GM18502 (cell line): Measurements from ENCODE around the gene PRKCH.
"Not testable (repeated sequence)": the region's sequence is repeated elsewhere in the genome, so short reads cannot be mapped to it uniquely, and the experiment has no call there.

ENCODE experiments used
- ATAC-seq: cut with Tn5 transposase; IDR thresholded peaks from one replicate; pipeline ENCODE4 v1.9.1; 2021; ENCODE audit warnings: mild to moderate bottlenecking; ENCODE audit not compliant: unreplicated experiment, poor library complexity

PRKCH gene

DNA sequence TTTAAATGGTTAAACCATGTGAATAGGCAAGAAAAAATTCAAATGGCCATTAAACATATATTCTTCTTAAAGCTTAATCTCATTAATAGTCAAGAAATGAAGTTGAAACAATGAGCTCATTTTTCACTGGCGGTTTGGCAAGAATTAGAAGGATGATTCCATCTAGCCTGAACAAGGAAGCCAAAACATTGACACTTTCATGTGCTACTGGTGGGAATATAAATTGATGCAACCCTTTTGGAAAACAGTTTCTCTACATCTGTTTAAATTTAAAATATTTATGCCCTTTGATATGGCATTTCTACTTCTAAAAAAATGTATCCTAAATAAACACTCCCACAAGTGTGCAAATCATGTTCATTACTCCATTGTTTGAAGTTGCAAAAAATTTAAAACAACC lies 199.2 kb downstream of the PRKCH start:
- no peak for ATAC-seq

DNA sequence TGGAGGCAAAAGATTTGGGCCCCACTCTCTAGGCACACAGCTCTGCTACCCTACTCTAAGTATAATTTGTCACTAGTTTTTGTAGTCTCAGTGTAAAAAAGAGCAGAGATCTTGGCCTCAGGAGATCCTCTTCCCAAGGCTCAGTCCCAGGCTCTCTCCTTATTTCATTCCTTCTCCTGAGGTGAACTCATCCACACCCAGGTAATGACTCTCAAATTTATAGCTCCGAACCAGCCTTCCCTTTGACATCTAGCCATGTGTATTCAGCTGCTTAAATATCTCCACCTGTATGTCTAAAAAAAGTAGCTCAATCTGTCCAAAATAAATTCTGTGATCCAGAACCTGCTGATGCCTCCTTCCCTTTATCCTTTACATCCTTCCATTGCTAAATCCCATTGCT lies 200.4 kb downstream of the PRKCH start:
- no peak for ATAC-seq

- no peak for ATAC-seq
Measured at GRCh38 chr14:61523751-61524150, 202.4 kb downstream of the PRKCH start.

DNA sequence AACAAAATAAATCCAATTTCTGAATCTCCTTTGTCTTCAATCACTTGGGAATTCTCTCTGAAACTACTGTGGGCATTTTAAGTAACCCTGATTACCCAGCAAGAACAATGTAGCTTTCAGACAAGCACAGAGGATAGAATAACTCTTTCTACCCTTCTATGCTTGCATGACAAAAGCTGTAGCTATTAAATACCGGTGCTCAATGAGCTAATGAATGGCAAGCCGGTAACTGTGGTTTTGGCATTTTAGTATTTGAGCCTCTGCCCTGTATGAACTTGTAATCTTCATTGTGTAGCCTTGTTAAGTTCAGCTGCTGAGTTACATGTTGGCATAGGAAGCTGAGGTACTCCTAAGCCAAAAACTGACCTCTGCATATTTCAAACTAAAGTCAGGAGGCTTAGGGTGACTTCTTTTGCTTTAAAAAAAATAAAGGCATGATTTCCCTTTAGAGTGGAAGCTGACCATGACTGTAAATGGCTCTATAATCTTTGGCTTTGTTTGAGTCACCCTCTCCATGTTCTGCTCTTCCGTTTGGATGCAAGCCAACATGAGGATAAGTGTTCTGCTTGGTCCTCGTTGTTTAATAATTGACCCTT lies 202.9 kb downstream of the PRKCH start:
- ATAC-seq, result no peak

DNA sequence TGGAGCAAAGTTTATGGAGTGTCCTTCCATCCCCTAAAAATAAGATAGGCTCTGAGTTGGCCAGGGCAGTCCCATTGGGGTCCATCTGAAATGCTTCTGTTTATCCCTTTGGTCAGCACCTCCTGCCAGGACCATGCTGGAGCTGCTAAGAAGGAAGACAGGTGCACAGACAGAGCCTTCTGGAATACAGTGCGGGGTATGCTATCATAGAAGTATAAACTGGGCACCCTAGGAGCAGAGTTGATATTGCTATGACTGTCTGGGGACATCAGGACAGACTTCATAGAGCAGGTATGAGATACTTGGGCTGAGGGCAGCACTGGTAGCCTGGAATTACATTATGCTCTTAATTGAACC lies 203.5 kb downstream of the PRKCH start:
- ATAC-seq, result no peak

GRCh38 chr14:61525293-61526011 lies 204.1 kb downstream of the PRKCH start:
- ATAC-seq, result peak; percentile 87

DNA sequence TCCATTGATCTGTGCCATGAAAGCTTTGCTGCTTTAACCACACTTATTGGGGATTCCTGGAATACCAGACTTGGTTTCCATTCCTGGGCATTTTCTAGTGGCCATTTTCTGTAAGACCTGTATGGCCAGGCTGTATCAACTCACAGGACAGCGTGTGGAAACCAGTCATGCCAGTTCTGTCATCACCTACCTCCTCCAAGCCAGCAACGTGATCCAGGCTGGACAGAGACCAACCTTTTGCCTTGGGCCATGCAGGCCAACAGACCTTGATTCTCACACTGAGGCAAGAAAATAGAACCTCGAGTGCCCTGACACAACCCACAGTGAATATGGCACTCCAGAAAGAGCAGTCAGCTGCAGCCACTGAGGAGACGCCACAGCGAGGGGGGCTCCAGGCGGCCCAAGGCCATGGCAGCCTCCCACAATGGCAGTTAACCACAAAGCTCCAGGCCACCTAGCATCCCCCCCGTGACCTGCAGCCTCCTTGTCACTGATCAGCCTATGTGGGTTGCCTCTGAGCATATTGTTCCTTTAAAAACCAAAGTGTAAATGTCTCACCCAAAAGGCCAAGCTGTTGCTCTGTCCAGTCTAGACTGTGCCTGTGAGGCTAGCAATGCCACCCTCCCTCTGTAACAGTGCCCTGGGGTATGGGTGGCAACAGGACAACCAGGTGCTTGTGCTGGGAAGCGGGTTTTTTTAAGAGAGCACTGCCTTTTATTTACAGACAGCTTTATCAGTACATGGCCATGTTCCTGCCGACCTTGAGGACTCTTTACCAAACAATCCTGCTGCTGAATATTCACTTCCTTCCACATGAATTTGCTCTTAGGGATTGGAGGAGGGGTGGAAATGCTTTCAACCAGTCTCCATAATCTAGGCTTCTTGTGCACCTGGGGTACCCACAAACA lies 205.3 kb downstream of the PRKCH start:
- ATAC-seq, result no peak

DNA sequence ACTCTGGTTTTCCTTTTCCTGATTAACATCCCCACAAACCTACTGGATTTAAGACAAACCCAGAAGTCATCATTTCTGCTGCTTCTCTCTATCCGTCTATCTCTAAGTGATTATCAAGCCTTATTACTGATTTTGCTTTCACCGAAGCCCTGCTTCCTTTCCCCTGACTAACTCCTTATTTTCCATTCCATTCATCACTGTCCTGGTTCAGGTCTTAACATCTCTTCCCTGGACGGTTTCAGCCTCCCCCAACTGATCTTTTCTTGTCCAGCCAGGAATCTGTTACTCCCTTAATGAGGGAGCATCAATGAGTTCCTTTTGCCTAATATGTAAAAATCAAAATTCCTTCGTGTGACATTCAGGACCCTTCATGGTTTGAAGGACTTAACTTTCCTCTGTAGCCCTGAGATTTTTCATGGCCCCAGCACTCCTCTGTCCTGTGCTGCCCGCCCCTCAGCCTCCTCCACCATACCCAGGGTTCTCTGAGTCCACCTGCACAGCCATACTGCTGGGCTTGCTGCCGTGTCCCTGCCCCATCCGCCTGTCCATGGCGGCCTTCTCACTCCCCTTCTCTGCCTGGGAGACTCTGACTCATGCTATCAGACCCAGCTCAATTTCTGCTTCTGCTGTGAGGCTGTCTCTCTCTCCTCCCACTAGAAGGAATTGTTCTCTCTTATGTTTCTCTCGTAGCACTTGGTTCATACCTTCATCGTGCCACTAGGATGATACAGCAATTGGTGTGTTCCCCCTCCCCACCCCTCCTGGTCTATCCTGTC lies 206.1 kb downstream of the PRKCH start:
- no peak for ATAC-seq

- ATAC-seq, result no peak
Measured at GRCh38 chr14:61528591-61529021, 207.2 kb downstream of the PRKCH start.

DNA sequence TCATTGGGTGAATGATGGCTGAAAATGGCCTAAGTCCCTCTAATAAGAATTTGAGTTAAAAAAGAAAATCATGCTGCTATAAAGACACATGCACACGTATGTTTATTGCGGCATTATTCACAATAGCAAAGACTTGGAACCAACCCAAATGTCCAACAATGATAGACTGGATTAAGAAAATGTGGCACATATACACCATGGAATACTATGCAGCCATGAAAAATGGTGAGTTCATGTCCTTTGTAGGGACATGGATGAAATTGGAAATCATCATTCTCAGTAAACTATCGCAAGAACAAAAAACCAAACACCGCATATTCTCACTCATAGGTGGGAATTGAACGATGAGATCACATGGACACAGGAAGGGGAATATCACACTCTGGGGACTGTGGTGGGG lies 208.0 kb downstream of the PRKCH start:
- not testable (repeated sequence) for ATAC-seq

DNA sequence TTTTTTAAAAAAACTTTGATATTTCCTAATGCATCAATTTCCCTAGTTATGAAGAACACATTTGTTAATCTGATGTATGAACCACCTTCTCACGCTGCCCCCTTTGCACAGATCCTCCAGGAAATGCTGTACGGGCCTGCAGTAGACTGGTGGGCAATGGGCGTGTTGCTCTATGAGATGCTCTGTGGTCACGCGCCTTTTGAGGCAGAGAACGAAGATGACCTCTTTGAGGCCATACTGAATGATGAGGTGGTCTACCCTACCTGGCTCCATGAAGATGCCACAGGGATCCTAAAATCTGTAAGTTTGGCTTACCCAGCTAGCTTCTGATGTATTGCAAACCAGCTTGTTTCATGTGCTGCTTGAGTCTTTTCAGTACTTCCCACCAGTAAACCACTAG lies 208.9 kb downstream of the PRKCH start:
- ATAC-seq, result no peak

DNA sequence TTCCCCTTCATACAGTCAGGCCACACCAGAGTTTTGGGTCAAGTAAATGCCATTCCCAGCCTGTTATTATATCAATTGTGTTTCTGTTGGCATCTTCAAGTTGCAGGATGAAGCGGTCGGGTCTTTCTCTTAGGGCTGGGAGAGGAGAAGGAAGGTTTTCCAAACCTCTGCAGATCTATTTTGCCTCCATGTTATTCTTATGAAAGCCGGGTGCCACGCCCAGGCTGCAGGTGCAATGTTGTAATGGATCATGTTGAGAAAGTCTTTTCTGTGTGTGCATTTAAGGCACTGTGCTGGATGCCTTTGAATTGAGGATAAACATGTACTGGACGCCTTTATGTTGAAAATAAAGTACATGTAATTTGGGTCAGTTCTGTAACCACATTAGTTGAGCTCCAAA lies 209.5 kb downstream of the PRKCH start:
- ATAC-seq, result no peak

- ATAC-seq, result no peak
Measured at GRCh38 chr14:61531465-61532122, 210.2 kb downstream of the PRKCH start.

GRCh38 chr14:61532123-61532505 lies 210.7 kb downstream of the PRKCH start:
- ATAC-seq, result no peak

GRCh38 chr14:61532763-61533162 lies 211.4 kb downstream of the PRKCH start:
- ATAC-seq, result no peak

- ATAC-seq, result no peak
Measured at GRCh38 chr14:61533513-61534255, 212.3 kb downstream of the PRKCH start.

DNA sequence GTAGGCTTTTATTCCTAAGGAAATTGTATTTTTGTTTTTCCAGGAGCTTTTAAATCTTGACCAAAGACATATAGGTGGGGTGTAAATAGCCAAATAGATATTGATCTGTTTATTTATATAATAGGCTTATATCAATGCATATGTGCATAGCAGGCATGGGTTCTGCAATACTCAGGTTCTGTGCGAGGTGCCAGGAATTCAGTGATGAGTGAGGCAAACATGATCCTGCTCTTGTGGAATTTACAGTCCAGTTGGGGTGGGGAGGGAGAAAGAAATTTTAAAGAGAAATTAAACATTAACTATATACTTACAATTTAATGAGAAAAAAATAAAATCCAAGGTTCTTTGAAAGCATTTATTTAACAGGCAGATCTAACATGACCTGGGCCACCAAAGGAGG lies 213.7 kb downstream of the PRKCH start:
- no peak for ATAC-seq

- no peak for ATAC-seq
Measured at GRCh38 chr14:61535458-61535857, 214.1 kb downstream of the PRKCH start.
